Epithelial cell of proximal tubule (primary cell): ENCODE results near the gene FRMD4B. TPM values are rescaled to one million over a fixed set of nuclear protein-coding genes. Genes with fewer than 3 reads are reported as not detected.
A peak's percentile ranks its signal among the peaks of the same experiment; 100 is the strongest.
"Not testable (repeated sequence)": the region's sequence is repeated elsewhere in the genome, so short reads cannot be mapped to it uniquely, and the experiment has no call there.

Experiments used
- DNase-seq: peaks from one replicate; pipeline ENCODE4 v3.0.0-alpha.2; 2011; ENCODE audit warnings: low read depth
- H3K4me3 ChIP-seq: 2 replicates; pipeline ENCODE4 v1.5.1; 2011; ENCODE audit warnings: low read depth, mild to moderate bottlenecking, low read length
- CTCF ChIP-seq: conservative IDR thresholded peaks from 2 replicates; pipeline ENCODE4 v1.5.1; 2012; ENCODE audit warnings: low read depth, mild to moderate bottlenecking, low read length
- total RNA-seq: library from RNA; depleted of rRNA; stranded (reverse); fragments of >200 nt; gene quantifications from 2 replicates; pipeline ENCODE4 v1.2.3, GENCODE V29; 2015

The FRMD4B gene
- total RNA-seq, 1 donor from 2014 or later: 21.7 TPM

DNA sequence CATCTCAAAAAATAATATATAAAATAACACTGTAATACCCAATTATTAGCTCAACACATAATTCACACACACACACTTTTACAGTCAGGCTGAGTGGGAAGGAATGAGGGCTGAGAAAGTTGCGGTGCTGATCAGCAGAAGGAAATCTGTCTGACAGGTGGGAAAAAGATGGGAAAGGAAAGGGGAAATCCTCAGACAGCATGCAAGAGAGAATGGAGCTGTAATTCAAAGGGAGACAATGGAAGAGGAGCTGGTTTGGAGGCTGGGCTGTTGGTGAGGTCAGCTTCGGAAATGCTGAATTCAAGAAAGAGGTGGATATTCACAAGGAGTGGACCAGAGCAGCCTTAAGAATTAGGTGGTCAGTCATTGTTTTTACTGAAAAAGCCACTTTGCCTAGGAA is 141.8 kb downstream of the FRMD4B start:
- H3K4me3 ChIP-seq: no peak overlapping the region
- no peak for DNase-seq
- no peak for TF ChIP-seq CTCF

GRCh38 chr3:69241769-69242168 is 144.1 kb downstream of the FRMD4B start:
- no peak for DNase-seq
- no peak overlapping the region for H3K4me3 ChIP-seq

DNA sequence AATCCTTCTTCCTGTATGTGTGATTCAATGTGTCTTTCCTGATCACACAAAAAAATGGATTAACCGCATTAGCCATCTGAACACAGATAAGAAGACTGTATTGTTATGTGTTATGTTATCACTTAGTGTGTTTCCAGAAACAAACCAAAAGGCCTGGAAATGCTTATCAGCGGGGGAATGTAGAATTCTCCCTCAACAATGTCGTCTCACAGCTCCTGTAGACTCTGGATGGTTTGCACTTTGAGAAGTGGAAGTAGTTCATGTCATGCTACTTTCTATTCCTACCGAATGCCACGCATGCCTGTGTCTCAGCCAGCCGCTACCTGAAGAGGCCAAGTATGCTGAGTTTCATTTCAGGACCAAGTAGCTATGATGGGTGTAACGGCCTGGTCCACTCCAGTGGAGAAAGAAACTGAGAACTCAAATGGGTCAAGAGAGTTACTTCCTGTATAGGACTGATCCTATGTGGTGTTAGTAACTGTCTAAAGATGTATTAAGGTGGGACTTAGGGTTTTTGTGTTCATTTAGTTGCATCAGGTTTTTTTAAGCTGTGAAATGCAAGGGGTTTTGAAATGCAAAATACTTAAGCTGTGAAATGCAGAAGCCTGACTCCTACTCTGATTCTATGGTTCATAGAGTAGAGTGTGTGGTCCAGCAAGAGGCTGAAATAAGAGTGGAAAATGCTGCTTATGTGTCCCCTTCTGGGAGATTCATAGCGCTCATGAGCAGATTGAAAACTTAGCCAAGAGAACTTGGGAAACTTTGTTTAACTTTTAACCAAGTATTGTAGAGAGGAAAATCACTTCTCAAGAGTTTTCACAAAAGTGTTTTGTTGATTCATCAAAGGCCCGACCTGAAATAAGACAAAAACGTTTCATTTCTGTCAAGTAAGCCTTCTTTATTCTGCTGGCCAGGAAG is 145.0 kb downstream of the FRMD4B start:
- DNase-seq: peak; percentile 59
- TF ChIP-seq CTCF: no peak
- H3K4me3 ChIP-seq: peak overlapping the region; percentile 6

More at GRCh38 chr3:69241769-69242168, 144.1 kb downstream of the FRMD4B start:
- TF ChIP-seq CTCF: no peak

DNA sequence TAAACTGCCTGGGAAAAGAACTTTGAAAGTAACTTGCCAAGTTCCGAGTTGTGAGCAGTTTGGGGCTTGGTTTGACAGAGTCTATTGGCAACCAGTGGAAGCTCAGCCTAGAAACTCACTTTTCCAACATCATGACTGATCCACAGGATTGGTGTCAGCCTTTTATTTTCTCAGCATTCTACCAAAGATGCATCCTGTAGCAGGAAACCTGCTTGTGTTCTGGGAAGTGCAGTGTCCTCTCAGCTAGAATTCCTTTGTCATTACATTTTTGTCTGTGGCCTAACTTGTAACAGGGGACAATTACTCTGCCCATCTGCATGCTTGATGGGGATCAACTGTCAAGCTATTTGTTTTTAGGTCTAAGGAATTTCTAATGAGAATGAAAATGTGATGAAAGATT is 146.8 kb downstream of the FRMD4B start:
- H3K4me3 ChIP-seq: no peak overlapping the region
- DNase-seq: no peak
- no peak for TF ChIP-seq CTCF

DNA sequence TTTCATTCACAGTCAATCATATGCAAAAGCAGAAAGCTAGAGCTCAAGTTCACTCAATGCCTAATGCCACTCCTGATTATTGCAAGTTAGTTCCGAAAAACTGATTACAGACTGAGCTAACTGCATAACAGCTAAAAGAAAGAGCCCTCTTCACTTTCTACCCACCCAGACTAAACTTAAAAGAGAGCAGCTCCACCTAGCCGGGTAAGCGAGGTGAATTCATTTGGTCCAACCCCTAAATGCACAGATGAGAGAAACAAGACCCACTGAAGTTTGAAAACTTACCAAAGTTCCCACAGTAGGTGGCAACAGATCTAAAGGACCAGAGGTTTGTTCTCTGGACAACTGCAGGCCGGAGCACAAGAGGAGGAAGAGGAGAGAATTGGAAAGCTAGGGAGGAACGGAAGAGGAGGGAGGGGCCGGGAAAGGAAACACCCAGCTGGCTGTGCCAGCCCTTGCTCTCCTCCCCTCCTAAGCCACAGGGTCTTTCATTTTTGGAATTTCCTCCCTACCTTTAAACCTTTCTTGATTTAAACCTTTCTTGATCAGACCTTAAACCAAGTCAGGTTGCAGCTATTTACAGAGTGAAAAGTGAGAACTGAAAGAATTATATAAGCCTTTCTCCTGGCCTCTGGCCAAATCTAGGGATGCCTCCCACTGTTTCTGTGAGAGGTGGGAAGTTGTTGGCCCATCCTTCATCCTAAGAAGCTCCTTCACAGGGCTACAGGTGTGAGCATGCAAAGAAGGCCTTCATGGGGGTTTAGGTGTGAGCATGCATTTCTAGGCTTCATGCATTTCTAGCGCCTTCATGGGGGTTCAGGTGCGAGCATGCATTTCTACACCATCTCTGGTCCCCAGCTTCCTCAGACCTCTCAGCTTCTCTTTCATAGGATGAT is 148.8 kb downstream of the FRMD4B start:
- no peak for DNase-seq
- TF ChIP-seq CTCF: peak; percentile 18
- H3K4me3 ChIP-seq: peak overlapping the region; percentile 38

- DNase-seq: no peak
- no peak for TF ChIP-seq CTCF
- no peak overlapping the region for H3K4me3 ChIP-seq
Observed at GRCh38 chr3:69235882-69236281, 150.0 kb downstream of the FRMD4B start.

DNA sequence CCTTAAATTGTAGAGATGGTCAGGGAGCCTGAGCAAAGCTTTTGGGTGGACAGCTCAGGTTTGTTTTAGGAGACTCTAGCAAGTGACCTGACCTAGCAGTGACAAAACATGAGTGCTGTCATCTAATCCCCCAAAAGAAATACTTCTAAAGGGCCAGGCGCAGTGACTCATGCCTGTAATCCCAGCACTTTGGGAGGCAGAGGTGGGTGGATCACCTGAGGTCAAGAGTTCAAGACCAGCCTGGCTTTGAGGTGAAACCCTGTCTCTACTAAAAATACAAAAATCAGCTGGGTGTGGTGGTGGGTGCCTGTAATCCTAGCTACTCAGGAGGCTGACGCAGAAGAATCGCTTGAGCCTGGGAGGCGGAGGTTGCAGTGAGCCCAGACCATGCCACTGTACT is 150.7 kb downstream of the FRMD4B start:
- DNase-seq: not testable (repeated sequence)

More for the DNA sequence above, 150.7 kb downstream of the FRMD4B start:
- not testable (repeated sequence) for H3K4me3 ChIP-seq
